Measurements from ENCODE around the gene RRP8.
A peak's percentile ranks its signal among the peaks of the same experiment; 100 is the strongest.

Gene RRP8

GRCh38 chr11:6608726-6609501 is 5.5 kb upstream of the RRP8 start:
- POLR2A ChIA-PET, result no interaction called here
- TF ChIP-seq CTCF (IDR thresholded peaks at IDR 0.05; ENCODE audit: control extremely low read depth, extremely low read depth, low read depth, missing control alignments), result no peak
- CTCF ChIA-PET, result interaction anchor here (0.6 to 2.9 kb wide), 5 partner anchors 9 to 74 kb away, joined by 4 to 20 read pairs (median 5); partner anchors contain the start of genes MRPL17 and TPP1
- DNase-seq (ENCODE audit: extremely low spot score), result no peak

GRCh38 chr11:6608011-6608410 is 4.6 kb upstream of the RRP8 start:
- TF ChIP-seq CTCF (IDR thresholded peaks at IDR 0.05; ENCODE audit: control extremely low read depth, extremely low read depth, low read depth, missing control alignments), result no peak
- CTCF ChIA-PET, result interaction anchor here (1.4 to 2.9 kb wide), 4 partner anchors 10 to 75 kb away, joined by 5 to 20 read pairs (median 5); partner anchors contain the start of genes MRPL17 and TPP1
- POLR2A ChIA-PET, result no interaction called here
- no peak for DNase-seq (ENCODE audit: extremely low spot score)

GRCh38 chr11:6607190-6607795 is 3.9 kb upstream of the RRP8 start:
- CTCF ChIA-PET, result interaction anchor here (0.9 to 3.8 kb wide), 5 partner anchors 11 to 89 kb away, joined by 3 to 22 read pairs (median 5); partner anchors contain the start of genes MRPL17 and TPP1
- DNase-seq (ENCODE audit: extremely low spot score), result no peak
- POLR2A ChIA-PET, result interaction anchor here (1.4 kb wide), 1 partner anchor 76 kb away, joined by 4 read pairs; the partner anchor contains the start of gene MRPL17
- TF ChIP-seq CTCF (IDR thresholded peaks at IDR 0.05; ENCODE audit: control extremely low read depth, extremely low read depth, low read depth, missing control alignments), result no peak

GRCh38 chr11:6606471-6607189 is 3.2 kb upstream of the RRP8 start:
- CTCF ChIA-PET, result interaction anchor here (0.9 to 3.8 kb wide), 4 partner anchors 12 to 89 kb away, joined by 3 to 22 read pairs (median 12); partner anchors contain the start of genes MRPL17 and TPP1
- POLR2A ChIA-PET, result interaction anchor here (1.4 kb wide), 1 partner anchor 77 kb away, joined by 4 read pairs; the partner anchor contains the start of gene MRPL17
- peak; percentile 83 for DNase-seq (ENCODE audit: extremely low spot score)
- no peak for TF ChIP-seq CTCF (IDR thresholded peaks at IDR 0.05; ENCODE audit: control extremely low read depth, extremely low read depth, low read depth, missing control alignments)

- DNase-seq (ENCODE audit: extremely low spot score), result no peak
- ChIA-PET POLR2A (interaction anchor here (1.2 to 2.0 kb wide), 2 partner anchors 8 to 14 kb away, joined by 5 to 10 read pairs; partner anchors contain the start of genes TAF10 and TPP1), CTCF (interaction anchor here (1.0 to 3.8 kb wide), 10 partner anchors 10 to 151 kb away, joined by 3 to 22 read pairs (median 5); partner anchors contain the start of genes MRPL17 and TPP1)
- no peak for TF ChIP-seq CTCF (IDR thresholded peaks at IDR 0.05; ENCODE audit: control extremely low read depth, extremely low read depth, low read depth, missing control alignments)
Observed at GRCh38 chr11:6604790-6605189, 1.4 kb upstream of the RRP8 start.
